Activated T-cell treated with anti-CD3 and anti-CD28 coated beads, Interleukin-2, amount 50 U/mL, for 24 hours (primary cell): Measurements from ENCODE around the gene MRPL11.
"Not testable (repeated sequence)": the region's sequence is repeated elsewhere in the genome, so short reads cannot be mapped to it uniquely, and the experiment has no call there.

Source experiments
- DNase-seq: peaks from one replicate; pipeline ENCODE4 v3.0.0-alpha.2; 2020
- H3K27ac Mint-ChIP-seq: 2 replicates; pipeline ENCODE4 v1.8.0; 2020; ENCODE audit warnings: mild to moderate bottlenecking, mixed read lengths
- H3K27me3 Mint-ChIP-seq: 2 replicates; pipeline ENCODE4 v1.8.0; 2020; ENCODE audit warnings: mixed read lengths
- H3K36me3 Mint-ChIP-seq: 2 replicates; pipeline ENCODE4 v1.8.0; 2020; ENCODE audit warnings: low read depth, mixed read lengths
- H3K4me1 Mint-ChIP-seq: 2 replicates; pipeline ENCODE4 v1.8.0; 2020; ENCODE audit warnings: low read depth, mixed read lengths
- H3K4me3 Mint-ChIP-seq: 2 replicates; pipeline ENCODE4 v1.8.0; 2020; ENCODE audit warnings: mild to moderate bottlenecking, moderate library complexity, mixed read lengths
- H3K9me3 Mint-ChIP-seq: 2 replicates; pipeline ENCODE4 v1.8.0; 2020; ENCODE audit warnings: mixed read lengths

The MRPL11 gene

GRCh38 chr11:66457826-66458225, 19.2 kb upstream of the MRPL11 start:
- Mint-ChIP-seq H3K27ac (no peak overlapping the region), H3K36me3 (no peaks in the 10 kb centered on the region), H3K9me3 (no peaks in the 10 kb centered on the region), H3K4me1 (peaks cover 34% of the 10 kb centered on the region), H3K4me3 (no peak overlapping the region), H3K27me3 (no peaks in the 10 kb centered on the region)
- DNase-seq: no peak

GRCh38 chr11:66454828-66455227, 16.2 kb upstream of the MRPL11 start:
- no peak overlapping the region for H3K4me3 Mint-ChIP-seq
- no peaks in the 10 kb centered on the region for H3K9me3 Mint-ChIP-seq
- no peak overlapping the region for H3K27ac Mint-ChIP-seq
- peaks cover 29% of the 10 kb centered on the region for H3K4me1 Mint-ChIP-seq
- no peaks in the 10 kb centered on the region for H3K36me3 Mint-ChIP-seq
- H3K27me3 Mint-ChIP-seq: no peaks in the 10 kb centered on the region
- DNase-seq: no peak

- no peak for DNase-seq
- Mint-ChIP-seq H3K4me1 (peaks cover 25% of the 10 kb centered on the region), H3K9me3 (no peaks in the 10 kb centered on the region), H3K36me3 (no peaks in the 10 kb centered on the region), H3K27me3 (no peaks in the 10 kb centered on the region), H3K4me3 (no peak overlapping the region), H3K27ac (no peak overlapping the region)
Measured at GRCh38 chr11:66454247-66454646, 15.6 kb upstream of the MRPL11 start.

- peaks cover 16% of the 10 kb centered on the region for H3K4me1 Mint-ChIP-seq
Measured at GRCh38 chr11:66451663-66452062, 13.0 kb upstream of the MRPL11 start.

GRCh38 chr11:66450560-66450959, 11.9 kb upstream of the MRPL11 start:
- H3K36me3 Mint-ChIP-seq: no peaks in the 10 kb centered on the region
- no peak overlapping the region for H3K27ac Mint-ChIP-seq
- H3K27me3 Mint-ChIP-seq: peaks cover 4% of the 10 kb centered on the region
- H3K4me1 Mint-ChIP-seq: peaks cover 16% of the 10 kb centered on the region
- no peak overlapping the region for H3K4me3 Mint-ChIP-seq
- H3K9me3 Mint-ChIP-seq: no peaks in the 10 kb centered on the region
- no peak for DNase-seq

More at GRCh38 chr11:66451663-66452062, 13.0 kb upstream of the MRPL11 start:
- Mint-ChIP-seq H3K27me3 (peaks cover 4% of the 10 kb centered on the region), H3K36me3 (no peaks in the 10 kb centered on the region), H3K27ac (no peak overlapping the region), H3K9me3 (no peaks in the 10 kb centered on the region), H3K4me3 (no peak overlapping the region)
- no peak for DNase-seq

GRCh38 chr11:66448523-66448922, 9.9 kb upstream of the MRPL11 start:
- DNase-seq: no peak
- peaks cover 4% of the 10 kb centered on the region for H3K9me3 Mint-ChIP-seq
- H3K4me3 Mint-ChIP-seq: no peak overlapping the region
- no peak overlapping the region for H3K27ac Mint-ChIP-seq
- H3K4me1 Mint-ChIP-seq: no peaks in the 10 kb centered on the region
- peaks cover 4% of the 10 kb centered on the region for H3K27me3 Mint-ChIP-seq
- H3K36me3 Mint-ChIP-seq: no peaks in the 10 kb centered on the region

GRCh38 chr11:66447012-66447411, 8.4 kb upstream of the MRPL11 start:
- DNase-seq: no peak
- Mint-ChIP-seq H3K4me3 (no peak overlapping the region), H3K27me3 (peaks cover 4% of the 10 kb centered on the region), H3K9me3 (peaks cover 13% of the 10 kb centered on the region), H3K4me1 (no peaks in the 10 kb centered on the region), H3K36me3 (no peaks in the 10 kb centered on the region), H3K27ac (no peak overlapping the region)

GRCh38 chr11:66443602-66444001, 5.0 kb upstream of the MRPL11 start:
- peaks cover 4% of the 10 kb centered on the region for H3K4me1 Mint-ChIP-seq
- no peak for DNase-seq
- H3K27ac Mint-ChIP-seq: no peak overlapping the region
- H3K4me3 Mint-ChIP-seq: no peak overlapping the region
- H3K36me3 Mint-ChIP-seq: peaks cover 2% of the 10 kb centered on the region
- peaks cover 13% of the 10 kb centered on the region for H3K9me3 Mint-ChIP-seq
- peaks cover 3% of the 10 kb centered on the region for H3K27me3 Mint-ChIP-seq

GRCh38 chr11:66440940-66441282, 2.3 kb upstream of the MRPL11 start:
- Mint-ChIP-seq H3K9me3 (peaks cover 13% of the 10 kb centered on the region), H3K36me3 (peaks cover 25% of the 10 kb centered on the region), H3K4me1 (peaks cover 19% of the 10 kb centered on the region)
- H3K4me3 Mint-ChIP-seq, H3K27me3 Mint-ChIP-seq, H3K27ac Mint-ChIP-seq, DNase-seq: not testable (repeated sequence)

- H3K27me3 Mint-ChIP-seq, H3K27ac Mint-ChIP-seq, H3K4me3 Mint-ChIP-seq, DNase-seq: not testable (repeated sequence)
- Mint-ChIP-seq H3K4me1 (peaks cover 19% of the 10 kb centered on the region), H3K36me3 (peaks cover 31% of the 10 kb centered on the region), H3K9me3 (peaks cover 13% of the 10 kb centered on the region)
Measured at GRCh38 chr11:66440101-66440939, 1.7 kb upstream of the MRPL11 start.

- H3K36me3 Mint-ChIP-seq: peaks cover 50% of the 10 kb centered on the region
- no peaks in the 10 kb centered on the region for H3K27me3 Mint-ChIP-seq
- H3K27ac Mint-ChIP-seq: peak overlapping the region; percentile 99
Measured at GRCh38 chr11:66437979-66438503, 607 bp downstream of the MRPL11 start.

GRCh38 chr11:66432597-66432996, 6.1 kb downstream of the MRPL11 start:
- Mint-ChIP-seq H3K4me3 (no peak overlapping the region), H3K27me3 (no peaks in the 10 kb centered on the region)
- DNase-seq: no peak

More at GRCh38 chr11:66437979-66438503, 607 bp downstream of the MRPL11 start:
- DNase-seq: no peak
- Mint-ChIP-seq H3K9me3 (peaks cover 4% of the 10 kb centered on the region), H3K4me3 (peak overlapping the region; percentile 96), H3K4me1 (peaks cover 19% of the 10 kb centered on the region)

GRCh38 chr11:66431871-66432329, 6.7 kb downstream of the MRPL11 start:
- not testable (repeated sequence) for H3K4me3 Mint-ChIP-seq, H3K9me3 Mint-ChIP-seq, H3K27ac Mint-ChIP-seq, H3K4me1 Mint-ChIP-seq, H3K27me3 Mint-ChIP-seq, DNase-seq
- peaks cover 65% of the 10 kb centered on the region for H3K36me3 Mint-ChIP-seq

More at GRCh38 chr11:66432597-66432996, 6.1 kb downstream of the MRPL11 start:
- peaks cover 11% of the 10 kb centered on the region for H3K4me1 Mint-ChIP-seq
- no peak overlapping the region for H3K27ac Mint-ChIP-seq
- H3K36me3 Mint-ChIP-seq: peaks cover 71% of the 10 kb centered on the region
- H3K9me3 Mint-ChIP-seq: no peaks in the 10 kb centered on the region

GRCh38 chr11:66431287-66431686, 7.4 kb downstream of the MRPL11 start:
- not testable (repeated sequence) for H3K27ac Mint-ChIP-seq, DNase-seq, H3K4me3 Mint-ChIP-seq, H3K27me3 Mint-ChIP-seq, H3K4me1 Mint-ChIP-seq, H3K9me3 Mint-ChIP-seq
- H3K36me3 Mint-ChIP-seq: peaks cover 59% of the 10 kb centered on the region

- no peak overlapping the region for H3K4me3 Mint-ChIP-seq
- no peaks in the 10 kb centered on the region for H3K27me3 Mint-ChIP-seq
- H3K9me3 Mint-ChIP-seq: no peaks in the 10 kb centered on the region
- H3K27ac Mint-ChIP-seq: no peak overlapping the region
- H3K4me1 Mint-ChIP-seq: peaks cover 3% of the 10 kb centered on the region
- peaks cover 47% of the 10 kb centered on the region for H3K36me3 Mint-ChIP-seq
- peak; percentile 83 for DNase-seq
Measured at GRCh38 chr11:66429983-66430602, 8.6 kb downstream of the MRPL11 start.
